ENCODE measurements around the gene MACROD2. TPM values are rescaled to one million over a fixed set of nuclear protein-coding genes. Genes with fewer than 3 reads are reported as not detected.

The MACROD2 gene
- total RNA-seq, 1 donor from 2014 or later: 0.40 TPM

DNA sequence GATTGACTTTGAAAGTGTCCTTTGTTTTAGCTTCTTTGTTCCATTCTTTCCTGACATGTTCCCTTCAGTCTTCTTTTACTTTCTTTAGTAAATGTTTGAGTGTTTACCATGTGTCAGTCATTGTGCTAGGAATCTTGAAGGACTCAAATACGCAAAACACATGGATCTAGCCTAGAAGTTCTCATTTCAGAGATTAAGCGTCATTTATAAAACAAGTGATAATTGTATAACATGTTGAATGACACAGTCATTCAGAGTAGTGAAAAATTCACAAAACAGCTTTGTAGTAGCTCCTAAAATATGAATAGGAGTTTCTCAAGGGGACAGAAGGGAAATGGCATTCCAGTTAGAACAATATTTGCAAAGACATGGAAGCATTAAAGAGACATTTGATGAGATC is 66.9 kb downstream of the MACROD2 start:
- DNase-seq (ENCODE audit: low read depth in 2 of 2): no peak

DNA sequence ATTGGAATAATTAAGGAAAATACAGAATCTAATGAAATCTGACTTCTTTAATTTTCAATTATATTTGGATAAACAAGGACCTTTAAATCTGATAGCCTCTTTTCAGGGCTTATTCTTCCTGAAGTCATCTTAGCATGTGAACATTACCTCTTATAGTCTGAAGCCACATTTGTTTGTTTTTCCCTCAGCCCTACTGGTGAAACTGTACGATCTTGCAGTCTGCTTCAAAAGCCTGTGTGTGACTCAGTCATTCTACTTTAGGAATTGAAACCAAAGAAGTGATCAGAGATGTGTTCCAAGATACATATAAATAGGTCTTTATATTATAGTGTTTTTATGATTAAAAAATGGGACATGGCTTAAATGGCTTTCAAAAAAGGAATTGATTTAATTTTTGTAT is 67.5 kb downstream of the MACROD2 start:
- DNase-seq (ENCODE audit: low read depth in 2 of 2): no peak

DNA sequence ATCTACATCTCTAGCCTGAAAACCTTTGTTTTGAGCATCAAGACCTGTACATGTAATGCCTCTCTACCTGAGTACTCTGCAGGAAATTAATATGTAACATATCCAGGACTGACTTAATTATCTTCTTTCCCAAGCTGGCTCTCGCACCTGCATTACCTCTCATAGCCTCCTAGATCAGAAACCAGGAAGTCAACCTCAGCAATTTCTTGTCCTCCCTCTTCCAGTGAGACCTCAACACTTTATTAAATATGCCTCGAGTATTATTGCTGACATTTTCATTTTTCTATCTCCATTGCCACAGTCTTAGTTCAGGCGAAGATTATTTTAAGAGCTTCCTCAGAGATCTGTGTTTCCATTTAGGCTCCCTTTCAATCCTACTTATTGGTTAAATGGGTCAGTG is 69.0 kb downstream of the MACROD2 start:
- DNase-seq (ENCODE audit: low read depth in 2 of 2): no peak

DNA sequence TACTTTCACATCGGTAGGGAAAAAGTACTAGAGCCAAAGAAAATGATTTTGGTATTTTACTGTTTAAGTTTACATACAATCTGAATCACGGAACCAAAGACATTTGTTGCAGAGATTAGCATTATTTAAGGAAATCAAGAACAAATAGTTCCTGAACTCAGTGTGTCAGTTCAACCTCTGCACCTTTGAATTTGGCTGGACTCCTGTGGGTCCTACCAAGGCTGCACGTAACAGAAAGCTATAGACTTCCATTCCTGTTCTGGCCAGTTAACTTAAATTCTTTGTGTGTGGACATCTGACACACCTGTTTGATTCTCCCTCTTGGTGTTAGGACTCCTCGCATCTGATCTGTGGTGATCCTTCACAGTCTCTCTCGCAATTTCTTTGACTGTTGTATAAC is 69.6 kb downstream of the MACROD2 start:
- DNase-seq (ENCODE audit: low read depth in 2 of 2): no peak

DNA sequence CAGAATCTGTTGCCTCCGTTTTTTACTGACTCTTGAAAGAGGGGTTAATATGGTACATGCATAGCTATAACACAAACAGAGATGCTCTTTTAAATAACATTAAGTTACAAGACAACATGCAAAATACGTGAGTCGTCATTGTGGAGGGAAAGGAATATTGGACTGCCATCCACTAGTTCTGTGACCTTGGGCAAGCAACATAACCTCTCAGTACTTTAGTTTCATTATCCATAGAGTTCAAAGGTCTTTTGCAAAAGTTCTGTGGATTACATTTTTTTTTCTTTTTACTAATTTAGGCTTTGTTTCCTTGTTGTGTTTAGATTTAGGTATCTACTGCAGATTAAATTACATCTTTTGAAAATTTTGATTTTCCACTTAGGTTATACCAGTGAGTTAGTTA is 70.5 kb downstream of the MACROD2 start:
- no peak for DNase-seq (ENCODE audit: low read depth in 2 of 2)

DNA sequence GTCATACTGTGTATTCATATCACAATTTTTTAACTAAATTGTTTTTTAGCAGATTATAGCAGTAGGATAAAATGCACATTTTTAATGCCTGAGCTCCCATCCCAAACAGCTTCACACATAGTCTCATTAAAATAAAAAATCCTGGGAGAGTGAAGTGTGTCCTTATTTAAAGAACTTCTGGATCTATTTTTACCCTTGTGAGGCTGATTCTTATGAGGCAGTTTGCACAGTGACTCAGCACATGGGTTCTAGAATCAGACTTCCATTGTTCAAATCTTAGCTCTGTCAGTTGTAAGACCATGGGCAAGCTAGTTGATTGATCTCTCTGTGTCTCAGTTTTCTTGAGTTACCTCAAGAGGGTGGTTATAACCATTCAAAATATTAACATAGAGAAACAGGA is 72.3 kb downstream of the MACROD2 start:
- DNase-seq (ENCODE audit: low read depth in 2 of 2): no peak

DNA sequence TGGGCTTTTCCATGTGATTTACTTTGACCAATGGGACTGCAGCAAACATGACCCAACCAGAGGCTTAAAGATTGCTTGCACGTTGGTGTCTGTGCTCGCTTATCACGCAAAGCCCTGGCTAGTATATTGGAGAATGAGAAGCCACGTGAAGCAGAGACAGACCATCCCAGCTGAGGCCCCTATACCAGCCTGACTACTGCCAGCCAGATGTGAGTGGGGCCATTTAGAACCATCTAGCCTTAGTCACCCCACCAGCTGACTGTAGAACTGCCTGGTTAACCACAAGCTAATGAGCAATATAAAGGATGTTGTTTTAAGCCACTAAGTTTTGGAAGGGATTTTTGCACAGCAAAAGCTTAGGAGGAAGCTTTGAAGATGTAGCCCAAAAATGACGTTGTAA is 74.5 kb downstream of the MACROD2 start:
- no peak for DNase-seq (ENCODE audit: low read depth in 2 of 2)

DNA sequence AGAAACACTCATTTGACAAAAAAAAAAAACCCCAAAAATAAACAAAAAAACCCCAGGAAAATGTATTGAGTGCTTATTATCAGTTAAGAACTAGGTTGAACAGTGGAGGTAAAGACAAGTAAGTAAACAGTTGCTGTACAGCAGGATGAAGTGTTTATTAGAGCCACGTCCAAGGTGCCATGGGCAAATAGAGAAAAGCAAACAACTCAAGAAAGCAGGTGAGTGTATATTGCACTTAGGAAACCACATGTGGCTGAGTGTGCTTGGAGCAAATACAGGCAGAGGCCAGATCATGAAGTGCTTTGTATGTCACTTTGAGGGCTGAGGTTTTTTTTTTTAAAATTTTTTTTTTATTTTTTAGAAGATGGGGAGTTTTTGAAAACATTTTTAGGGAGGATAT is 98.3 kb downstream of the MACROD2 start:
- no peak for DNase-seq (ENCODE audit: low read depth in 2 of 2)

DNA sequence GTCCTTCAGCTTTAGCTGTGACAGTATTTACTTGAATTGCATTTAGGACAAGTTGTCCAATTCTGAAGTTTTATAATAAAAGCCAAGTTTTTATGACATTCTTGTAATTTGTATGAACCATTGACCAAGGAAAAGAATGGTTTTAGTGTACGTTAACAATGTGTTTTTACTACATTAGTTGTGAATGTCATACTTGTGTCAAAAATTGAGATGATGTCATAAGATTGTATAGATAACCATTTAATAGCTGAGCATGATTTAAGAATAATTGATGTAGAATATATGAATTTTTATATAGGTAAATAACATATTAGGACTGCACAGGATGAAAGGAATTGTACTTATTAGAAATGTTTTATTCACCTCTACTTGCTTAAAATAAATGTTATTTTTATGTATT is 102.9 kb downstream of the MACROD2 start:
- DNase-seq (ENCODE audit: low read depth in 2 of 2): no peak

DNA sequence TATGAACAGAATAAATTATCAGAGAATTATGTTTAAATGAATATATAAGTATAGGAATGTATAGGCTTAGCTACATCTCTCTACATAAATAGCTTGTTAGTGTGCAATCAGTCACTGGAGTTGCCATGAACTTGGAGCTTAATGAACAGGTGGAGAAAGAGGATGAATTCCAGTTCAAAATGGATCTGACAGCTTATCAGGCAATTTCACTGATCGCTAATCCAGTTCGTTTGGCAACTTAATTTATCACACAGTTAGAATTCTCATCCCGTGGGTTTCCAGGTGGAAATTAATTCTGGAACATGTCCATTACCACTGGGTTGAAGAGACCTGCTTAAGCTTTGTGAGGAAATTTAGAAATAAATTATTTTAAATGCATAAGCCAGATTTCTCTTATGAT is 118.1 kb downstream of the MACROD2 start:
- no peak for DNase-seq (ENCODE audit: low read depth in 2 of 2)

DNA sequence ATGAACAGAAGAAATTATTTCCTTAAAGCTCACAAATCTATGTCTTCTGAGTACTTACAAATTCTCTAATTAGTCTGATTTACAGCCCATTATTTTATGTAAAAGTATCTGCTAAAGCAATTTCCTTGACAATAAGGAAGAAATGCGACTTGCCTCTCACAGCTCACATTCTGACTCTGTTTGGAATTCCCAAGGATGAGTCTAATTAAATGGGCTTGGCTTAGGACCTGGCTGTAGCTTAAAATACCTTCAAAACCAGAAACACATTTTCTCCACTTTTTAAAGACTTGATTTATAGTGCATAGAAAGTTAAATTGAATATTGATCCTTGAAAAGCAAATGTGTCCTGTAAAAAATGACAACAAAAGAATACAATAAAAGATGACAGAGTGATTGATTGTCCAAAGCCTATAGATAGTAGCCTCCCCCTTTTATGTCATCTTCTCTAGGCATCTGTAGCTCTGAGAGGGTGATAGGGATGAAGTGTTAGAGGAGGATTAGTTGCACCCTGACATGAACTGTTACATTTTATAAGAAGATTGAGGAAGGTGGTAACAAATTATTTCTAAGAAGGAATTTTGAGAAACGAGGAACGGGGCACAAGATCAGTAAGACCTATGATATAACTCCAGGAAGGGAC is 118.9 kb downstream of the MACROD2 start:
- no peak for DNase-seq (ENCODE audit: low read depth in 2 of 2)

DNA sequence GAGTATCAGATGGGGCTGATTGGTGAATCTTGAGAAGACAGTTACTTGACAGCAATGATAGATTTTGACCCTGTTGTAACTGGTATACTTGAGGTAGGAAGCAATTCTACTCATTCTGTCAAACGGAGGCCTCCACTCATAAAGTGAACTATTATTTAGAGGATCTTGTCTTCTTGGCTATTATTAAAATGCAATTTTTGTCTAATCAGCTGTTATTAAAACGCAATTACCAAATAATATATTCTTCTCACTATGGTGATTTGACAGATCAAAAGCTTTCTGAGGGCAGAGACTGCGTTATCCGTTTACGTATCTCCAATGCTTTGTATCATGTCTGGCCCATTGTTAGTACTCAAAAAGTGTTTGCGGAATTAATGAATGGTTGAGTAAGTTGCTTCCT is 120.7 kb downstream of the MACROD2 start:
- DNase-seq (ENCODE audit: low read depth in 2 of 2): no peak

DNA sequence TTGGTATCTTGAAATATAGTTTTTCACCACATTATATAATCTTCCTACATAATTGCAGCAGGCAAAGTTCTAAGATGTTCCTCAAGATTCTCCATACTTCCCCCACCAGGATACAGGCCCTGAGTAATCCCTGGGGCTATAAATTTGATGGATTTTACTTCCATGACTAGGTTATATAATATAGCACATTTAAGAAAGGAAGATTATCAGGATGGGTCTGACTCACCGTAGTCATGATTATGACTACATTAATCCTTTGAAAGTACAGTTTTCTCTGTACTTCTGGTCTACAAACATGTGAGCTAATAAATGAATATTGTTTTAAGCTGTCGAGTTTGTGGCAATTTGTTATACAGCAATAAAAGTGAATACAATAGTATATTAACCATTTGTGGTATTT is 122.5 kb downstream of the MACROD2 start:
- DNase-seq (ENCODE audit: low read depth in 2 of 2): no peak

DNA sequence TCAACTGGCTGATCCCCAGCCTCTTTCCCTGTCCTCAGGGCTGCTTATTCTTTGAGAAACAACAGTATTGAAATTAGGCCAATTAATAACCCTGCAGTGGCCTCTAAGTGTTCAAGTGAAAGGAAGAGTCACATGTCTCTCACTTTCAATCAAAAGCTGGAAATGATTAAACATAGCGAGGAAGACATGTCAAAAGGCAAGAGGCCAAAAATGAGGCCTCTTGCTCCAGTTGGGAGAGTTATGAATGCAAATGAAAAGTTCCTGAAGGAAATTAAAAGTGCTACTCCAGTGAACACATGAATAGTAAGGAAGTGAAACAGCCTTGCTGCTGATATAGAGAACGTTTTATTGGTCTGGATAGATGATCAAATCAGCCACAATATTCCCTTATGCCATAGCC is 131.5 kb downstream of the MACROD2 start:
- no peak for DNase-seq (ENCODE audit: low read depth in 2 of 2)

DNA sequence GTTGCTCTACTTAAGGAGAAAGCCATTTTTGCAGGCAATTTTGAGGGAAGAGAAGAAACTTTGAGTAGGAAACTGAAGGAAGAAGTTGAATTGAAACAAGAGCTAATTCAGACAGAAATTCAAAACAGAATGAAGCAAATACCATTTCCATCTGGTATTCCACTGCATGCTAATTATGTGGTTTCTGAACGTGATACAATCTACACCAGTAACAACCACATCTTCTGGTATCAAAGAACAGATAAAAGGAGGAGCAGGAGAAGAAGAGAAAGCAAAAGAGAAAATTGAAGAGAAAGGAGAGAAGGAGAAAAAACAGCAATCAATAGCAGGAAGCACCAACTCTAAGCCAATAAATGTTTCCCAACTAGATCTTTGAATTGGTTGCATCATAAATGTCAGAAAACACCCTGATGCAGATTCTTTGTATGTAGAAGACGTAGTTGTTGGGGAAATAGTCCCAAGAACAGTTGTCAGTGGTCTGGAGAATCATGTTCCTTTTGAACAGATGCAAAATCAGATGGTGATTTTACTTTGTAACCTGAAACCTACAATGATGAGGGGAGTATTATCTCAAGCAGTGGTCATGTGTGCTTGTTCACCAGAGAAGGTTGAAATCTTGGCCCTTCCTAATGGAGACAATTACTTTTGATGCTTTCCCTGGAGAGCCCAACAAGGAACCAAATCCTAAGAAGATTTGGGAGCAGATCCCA is 132.4 kb downstream of the MACROD2 start:
- no peak for DNase-seq (ENCODE audit: low read depth in 2 of 2)

DNA sequence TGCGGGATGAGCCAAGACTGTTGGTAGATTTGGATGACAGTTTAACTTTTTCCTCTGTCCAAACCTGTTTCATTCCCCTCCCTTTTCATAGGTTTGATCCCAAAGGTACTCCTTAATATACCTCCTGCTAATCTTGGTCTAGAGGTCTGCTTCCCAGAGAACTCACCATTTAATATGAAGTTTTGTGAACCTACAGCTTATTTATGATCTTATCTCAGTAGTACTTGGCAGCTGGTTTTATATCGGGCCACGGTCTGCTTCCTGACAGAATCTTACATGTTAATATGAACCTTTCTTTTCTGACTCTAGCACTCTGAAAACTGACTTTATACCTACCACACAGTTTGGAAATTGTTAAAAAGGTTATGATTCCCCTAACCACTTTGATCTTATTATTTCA is 138.7 kb downstream of the MACROD2 start:
- DNase-seq (ENCODE audit: low read depth in 2 of 2): no peak

DNA sequence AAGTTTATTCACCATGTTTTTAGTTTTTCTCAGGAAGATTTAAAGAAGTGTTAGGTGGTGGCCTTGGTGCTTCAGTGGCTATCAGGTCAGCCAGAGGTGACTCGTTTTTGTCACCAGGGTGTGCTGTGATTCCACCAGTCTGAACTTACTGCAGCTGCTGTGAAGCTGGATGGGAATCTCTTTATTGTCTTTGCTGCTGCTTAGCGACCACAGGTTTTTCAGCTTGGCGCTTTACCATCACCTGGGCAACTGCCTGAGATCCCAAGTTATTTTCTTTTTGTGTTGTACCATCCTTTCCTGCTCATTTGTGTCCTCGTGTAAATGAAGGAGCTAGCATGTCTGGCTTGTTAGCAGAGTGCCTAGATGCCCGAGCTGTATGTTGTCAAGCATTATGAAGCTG is 146.9 kb downstream of the MACROD2 start:
- DNase-seq (ENCODE audit: low read depth in 2 of 2): peak in 1 of 2 donors; percentile 59

DNA sequence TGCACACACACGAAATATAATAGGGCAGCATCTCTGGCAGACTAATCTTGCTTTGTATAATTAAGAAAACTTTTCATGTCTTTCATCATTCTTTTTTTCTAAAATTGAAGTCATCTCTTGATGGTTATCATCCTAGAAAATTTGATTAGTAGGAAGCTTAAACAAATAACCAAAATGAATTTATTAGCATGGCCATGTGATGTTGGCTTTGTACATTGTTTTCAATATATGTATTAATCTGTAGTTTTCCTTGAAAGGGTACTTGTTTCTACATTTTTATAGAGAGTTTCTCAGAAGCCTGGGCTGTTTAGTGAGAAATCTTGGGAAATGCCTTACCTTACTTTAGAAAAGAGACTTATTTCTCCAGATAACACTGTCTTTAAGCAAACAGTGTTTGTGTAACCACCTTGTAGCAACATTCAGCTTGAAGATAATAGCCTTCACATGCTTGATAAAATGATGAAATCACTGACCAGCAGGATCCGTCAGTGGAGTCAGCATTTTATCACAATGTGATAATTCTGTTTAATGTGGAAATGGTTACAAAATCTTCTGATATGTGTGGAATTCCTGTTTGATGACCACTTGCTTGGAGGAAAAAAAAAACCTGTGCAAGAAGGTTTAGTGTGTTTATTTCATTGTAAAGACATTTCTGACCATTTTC is 147.8 kb downstream of the MACROD2 start:
- no peak for DNase-seq (ENCODE audit: low read depth in 2 of 2)

DNA sequence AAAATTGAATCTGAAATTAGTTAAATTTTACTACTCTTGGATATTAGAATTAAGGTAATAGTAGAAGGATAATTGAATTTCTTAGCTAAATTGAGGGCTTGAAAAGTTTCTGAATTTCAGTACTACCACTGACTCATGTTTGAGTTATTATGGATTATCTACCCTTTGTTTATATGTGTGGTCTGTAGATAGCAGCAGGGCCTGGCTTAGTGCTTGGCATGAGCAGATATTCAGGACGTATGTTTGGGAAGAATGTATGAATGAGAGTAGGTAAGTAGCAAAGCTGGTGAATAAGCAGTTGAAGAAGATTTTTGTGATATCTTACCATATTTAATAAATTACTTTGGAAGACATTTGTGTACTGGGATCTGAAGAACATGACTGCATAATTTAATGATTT is 152.7 kb downstream of the MACROD2 start:
- DNase-seq (ENCODE audit: low read depth in 2 of 2): no peak

DNA sequence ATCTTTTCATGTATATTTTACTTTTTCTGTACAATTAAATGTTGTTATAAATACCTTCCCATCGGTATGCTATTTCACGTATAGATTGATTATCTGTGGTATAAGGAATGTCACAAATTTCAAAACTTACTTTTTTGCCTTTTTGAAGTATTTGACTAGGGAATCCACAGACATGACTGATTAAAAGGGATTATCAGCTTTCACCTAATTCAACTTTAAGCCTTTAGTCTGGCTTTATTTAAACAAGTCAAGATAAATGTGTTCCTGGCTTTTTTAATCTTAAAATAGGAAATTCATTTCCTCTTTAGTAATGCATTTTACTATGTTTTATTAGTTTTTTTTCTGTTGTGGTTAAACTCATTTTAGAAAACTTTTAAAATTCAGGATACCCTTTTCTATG is 160.0 kb downstream of the MACROD2 start:
- DNase-seq (ENCODE audit: low read depth in 2 of 2): no peak

DNA sequence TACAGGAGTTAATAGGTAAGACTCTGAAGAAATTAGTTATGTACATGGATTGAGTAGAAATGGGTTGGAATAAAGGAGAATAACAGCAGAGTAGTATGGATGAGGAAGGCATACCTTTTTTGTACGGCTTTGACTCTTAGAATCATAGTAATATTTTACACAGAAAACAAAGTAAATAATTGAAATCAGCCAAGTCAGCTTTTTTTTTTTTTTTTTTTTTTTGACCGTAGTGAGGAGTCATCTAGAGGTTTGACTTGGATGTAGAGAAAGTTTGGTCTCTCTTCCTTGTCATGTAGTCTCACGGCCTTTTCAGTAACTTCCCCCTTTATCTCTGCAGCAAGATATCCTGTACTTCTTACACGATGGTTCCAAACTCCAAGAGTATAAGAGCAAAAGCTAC is 183.2 kb downstream of the MACROD2 start:
- DNase-seq (ENCODE audit: low read depth in 2 of 2): no peak

DNA sequence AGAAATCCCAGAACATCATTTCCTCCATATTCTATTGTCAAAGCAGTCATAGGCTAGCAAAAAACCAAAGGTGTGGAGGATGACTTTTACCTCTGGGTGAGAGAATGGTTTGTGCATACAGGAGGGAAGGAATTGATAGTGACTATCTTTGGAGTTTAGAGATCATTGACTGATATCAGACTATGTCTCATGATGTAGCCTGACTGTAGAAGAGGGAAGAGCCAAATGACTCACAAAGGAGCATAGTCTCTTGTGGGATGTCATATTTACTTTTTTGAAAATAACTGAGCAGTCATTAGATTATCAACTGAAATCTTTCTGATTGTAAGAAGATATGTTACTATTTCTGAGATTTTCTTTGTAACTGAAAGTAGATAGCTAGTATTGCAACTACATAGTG is 183.6 kb downstream of the MACROD2 start:
- no peak for DNase-seq (ENCODE audit: low read depth in 2 of 2)

DNA sequence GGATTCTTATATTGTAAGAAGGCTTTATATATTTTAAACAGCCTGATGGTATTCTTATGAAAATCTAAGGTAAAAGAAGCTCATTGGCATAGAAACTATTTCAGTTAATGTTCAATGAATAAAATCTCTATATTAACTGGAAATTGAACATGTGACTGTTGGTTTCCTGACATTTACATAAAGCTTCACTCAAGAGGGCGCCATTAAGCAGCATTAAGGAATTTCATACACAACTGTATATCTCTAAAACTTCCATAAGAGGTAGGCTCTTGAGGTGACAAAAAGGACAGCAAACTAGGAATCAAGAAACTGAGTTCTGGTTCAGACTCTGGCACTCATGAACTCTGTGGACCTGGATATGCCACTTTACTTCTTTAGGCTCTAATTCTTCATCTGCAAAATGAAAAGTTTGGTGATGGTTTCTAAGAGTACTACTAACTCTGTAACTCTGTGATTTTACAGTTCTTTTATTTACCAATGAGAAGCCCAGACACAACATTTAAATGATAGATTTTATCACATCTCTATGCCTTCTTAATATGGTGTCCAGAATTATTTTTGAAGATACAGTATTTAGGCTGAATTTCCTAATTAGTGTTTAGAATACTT is 194.6 kb downstream of the MACROD2 start:
- peak in 1 of 2 donors; percentile 49 for DNase-seq (ENCODE audit: low read depth in 2 of 2)

Data from lung microvascular endothelial cell (primary cell).